Mononuclear cell (primary cell): ENCODE measurements around the gene SH3D19. TPM values are rescaled to one million over a fixed set of nuclear protein-coding genes. Genes with fewer than 3 reads are reported as not detected.
"Not testable (repeated sequence)": the region's sequence is repeated elsewhere in the genome, so short reads cannot be mapped to it uniquely, and the experiment has no call there.

Experiments used
- H3K27me3 ChIP-seq: 2 replicates; pipeline ENCODE4 v1.6.0; 2011; ENCODE audit warnings: low read length, control low read depth; ENCODE audit not compliant: insufficient read depth
- H3K4me1 ChIP-seq: 2 replicates; pipeline ENCODE4 v1.5.1; 2011; ENCODE audit warnings: mild to moderate bottlenecking, low read length, control low read depth; ENCODE audit not compliant: insufficient read depth
- H3K4me3 ChIP-seq: 2 replicates; pipeline ENCODE4 v1.5.1; 2011; ENCODE audit warnings: mild to moderate bottlenecking, low read length, moderate library complexity
- H3K9me3 ChIP-seq: 2 replicates; pipeline ENCODE4 v1.5.1; 2011; ENCODE audit warnings: low read depth, mild to moderate bottlenecking, control low read depth, low read length
- total RNA-seq: library from RNA; depleted of rRNA; stranded (reverse); fragments of >200 nt; gene quantifications from one replicate; pipeline ENCODE4 v1.2.3, GENCODE V29; 2012

The SH3D19 gene
- total RNA-seq, 1 donor, result not detected

DNA sequence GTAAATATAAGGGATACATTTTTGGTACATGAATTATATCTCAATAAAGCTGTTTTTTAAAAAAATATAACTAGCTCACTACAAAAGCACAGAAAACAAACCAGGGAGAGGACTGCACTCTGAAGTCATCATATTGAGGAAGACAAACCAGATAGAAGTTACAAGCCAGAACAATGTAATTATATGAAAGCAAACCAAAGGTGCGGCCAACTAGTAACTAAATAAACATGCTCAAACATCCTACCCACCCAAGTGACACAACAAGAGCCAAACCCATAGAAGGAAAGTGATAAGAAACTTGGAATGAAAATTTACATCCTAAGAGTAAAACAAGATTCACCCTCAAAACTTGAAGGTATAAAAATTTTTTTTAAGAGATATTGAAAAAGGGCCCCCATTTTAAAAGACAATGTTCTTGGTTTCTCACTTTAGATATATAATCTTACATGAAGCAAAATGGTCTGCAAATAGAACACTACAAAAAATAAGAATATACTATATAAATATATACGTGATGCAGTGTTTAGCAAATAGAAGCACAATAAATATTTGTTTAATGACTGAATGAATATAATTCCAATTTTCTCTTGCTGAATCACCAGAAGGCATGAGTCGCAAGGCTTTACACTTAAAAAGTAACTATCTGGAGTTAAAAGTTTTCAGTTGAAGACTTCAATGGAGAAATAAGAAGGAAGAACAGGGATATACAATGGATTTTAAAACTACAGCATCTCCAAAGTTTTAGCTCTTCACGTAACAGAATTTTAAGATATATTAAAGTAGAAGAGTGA, 4.0 kb upstream of the SH3D19 start:
- peaks cover 5% of the 10 kb centered on the region for H3K4me1 ChIP-seq
- no peak overlapping the region for H3K4me3 ChIP-seq
- H3K9me3 ChIP-seq, result no peaks in the 10 kb centered on the region
- H3K27me3 ChIP-seq, result peaks cover 34% of the 10 kb centered on the region

DNA sequence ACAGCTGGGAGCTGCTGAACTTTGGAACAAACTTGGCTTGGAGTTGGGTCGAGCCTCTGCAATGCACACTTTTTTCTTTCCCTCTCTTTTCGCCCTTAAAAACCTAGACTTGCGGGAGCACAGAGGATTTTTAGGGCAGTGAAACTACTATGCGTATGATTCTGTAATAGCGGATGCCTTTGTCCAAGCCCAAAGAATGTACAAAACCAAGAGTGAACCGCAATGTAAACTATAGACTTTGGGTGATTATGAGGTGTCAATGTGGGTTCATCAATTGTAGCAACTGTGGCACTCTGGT, 493 bp upstream of the SH3D19 start:
- Histone ChIP-seq H3K4me1 (peaks cover 5% of the 10 kb centered on the region), H3K9me3 (no peaks in the 10 kb centered on the region), H3K4me3 (no peak overlapping the region), H3K27me3 (peaks cover 66% of the 10 kb centered on the region)

DNA sequence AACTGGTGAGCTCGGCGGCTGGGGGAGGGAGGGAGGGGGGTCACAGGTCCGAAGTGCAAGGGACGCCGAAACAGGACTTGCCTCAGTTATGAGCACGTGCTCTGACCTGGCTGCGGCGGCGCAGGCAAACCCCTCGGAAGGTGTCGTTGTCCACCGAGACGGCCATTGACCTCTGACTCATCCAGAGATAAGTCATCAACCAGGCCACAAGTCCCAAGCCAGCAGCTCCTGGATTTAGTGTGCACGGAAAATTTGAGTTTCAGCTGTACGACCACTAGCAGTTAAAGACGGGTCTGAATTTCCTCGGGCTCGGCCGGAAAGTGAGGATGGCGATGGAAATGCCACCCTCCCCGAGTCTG, 674 bp downstream of the SH3D19 start:
- no peak overlapping the region for H3K4me3 ChIP-seq

DNA sequence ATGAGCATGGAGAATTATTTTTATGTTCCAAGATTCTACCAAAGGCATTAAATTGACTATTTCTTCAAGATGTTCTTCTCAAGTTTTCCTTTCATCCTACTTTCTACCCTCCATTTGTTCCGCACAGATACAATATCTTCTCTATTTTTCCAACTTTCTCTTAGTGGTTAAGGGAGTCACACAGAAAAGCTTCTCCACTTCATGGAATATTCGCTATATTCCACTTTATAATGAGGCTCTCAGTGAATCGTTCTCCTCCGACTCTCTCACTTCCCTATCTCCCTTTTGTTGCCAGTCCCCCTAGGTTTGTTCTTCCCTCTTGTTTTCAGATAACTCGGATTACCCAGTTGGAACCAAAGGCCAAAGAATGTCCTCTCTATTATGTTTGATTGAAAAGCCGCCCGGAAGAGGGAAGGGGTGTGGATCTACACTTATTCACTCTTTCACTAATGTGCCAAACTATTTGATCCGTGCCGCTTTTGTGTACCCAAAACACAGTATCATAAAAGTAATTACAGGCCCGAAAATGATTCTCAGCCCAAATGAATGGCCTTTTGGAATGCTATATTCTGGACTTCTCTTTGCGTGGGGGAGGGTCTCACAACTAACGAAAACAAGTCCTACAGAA, 1.2 kb downstream of the SH3D19 start:
- Histone ChIP-seq H3K4me3 (no peak overlapping the region), H3K27me3 (peaks cover 63% of the 10 kb centered on the region)

More for the DNA sequence above, 674 bp downstream of the SH3D19 start:
- Histone ChIP-seq H3K27me3 (peaks cover 63% of the 10 kb centered on the region), H3K9me3 (no peaks in the 10 kb centered on the region), H3K4me1 (peaks cover 5% of the 10 kb centered on the region)

DNA sequence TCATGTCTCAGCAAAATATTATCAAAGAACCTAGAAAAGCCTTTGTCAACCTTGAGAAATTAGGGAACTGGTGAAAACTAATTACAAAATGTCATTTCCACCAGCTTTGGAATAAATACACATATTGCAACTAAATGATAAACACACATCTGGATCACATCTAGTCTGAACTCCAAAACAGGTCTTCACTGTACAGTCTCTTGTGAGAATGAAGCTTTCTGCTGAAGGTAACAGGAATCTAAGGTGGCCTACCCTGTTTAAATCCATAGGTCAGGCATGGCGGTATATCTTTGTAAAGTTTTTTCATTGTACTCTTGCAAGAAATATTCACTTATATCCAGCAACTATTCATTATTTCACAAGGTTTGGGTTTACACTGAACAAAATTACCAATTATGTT, 1.7 kb downstream of the SH3D19 start:
- Histone ChIP-seq H3K27me3 (peaks cover 63% of the 10 kb centered on the region), H3K4me3 (no peak overlapping the region), H3K9me3 (no peaks in the 10 kb centered on the region), H3K4me1 (peaks cover 5% of the 10 kb centered on the region)

More for the DNA sequence above, 1.2 kb downstream of the SH3D19 start:
- peaks cover 5% of the 10 kb centered on the region for H3K4me1 ChIP-seq
- no peaks in the 10 kb centered on the region for H3K9me3 ChIP-seq

DNA sequence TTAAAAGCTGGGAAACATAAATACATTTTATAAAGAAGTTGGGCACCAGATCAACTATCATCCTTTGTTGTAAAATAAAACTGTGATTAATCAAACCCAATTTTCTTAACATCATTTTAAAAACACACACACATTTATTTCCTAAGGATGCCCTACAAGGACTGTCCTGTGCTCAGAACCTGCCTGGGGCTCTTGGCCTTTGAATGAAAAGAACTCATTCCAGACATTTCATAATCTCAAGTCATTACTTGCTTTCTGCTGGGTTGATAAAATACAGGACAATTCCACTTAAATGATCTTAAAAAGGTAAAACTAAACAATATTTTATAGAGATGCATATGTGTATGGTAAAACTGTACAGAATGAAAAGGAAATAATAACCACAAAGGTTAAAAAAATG, 2.8 kb downstream of the SH3D19 start:
- peaks cover 58% of the 10 kb centered on the region for H3K27me3 ChIP-seq
- H3K9me3 ChIP-seq, result no peaks in the 10 kb centered on the region
- peaks cover 5% of the 10 kb centered on the region for H3K4me1 ChIP-seq
- H3K4me3 ChIP-seq, result no peak overlapping the region

DNA sequence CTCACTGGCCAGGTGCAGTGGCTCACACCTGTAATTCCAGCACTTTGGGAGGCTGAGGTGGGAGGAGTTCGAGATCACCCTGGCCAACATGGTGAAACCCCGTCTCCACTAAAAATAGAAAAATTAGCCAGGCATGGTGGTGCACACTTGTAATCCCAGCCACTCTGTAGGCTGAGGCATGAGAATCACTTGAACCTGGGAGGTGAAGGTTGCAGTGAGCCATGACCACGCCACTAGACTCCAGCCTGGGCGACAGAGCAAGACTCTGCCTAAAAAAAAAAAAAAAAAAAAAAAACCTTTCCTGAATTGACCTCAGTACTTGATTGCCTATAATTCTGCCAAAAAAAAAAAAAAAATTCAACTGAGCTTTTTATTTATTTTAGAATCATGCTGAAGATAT, 3.2 kb downstream of the SH3D19 start:
- not testable (repeated sequence) for H3K4me3 ChIP-seq
- H3K27me3 ChIP-seq, result peaks cover 54% of the 10 kb centered on the region

DNA sequence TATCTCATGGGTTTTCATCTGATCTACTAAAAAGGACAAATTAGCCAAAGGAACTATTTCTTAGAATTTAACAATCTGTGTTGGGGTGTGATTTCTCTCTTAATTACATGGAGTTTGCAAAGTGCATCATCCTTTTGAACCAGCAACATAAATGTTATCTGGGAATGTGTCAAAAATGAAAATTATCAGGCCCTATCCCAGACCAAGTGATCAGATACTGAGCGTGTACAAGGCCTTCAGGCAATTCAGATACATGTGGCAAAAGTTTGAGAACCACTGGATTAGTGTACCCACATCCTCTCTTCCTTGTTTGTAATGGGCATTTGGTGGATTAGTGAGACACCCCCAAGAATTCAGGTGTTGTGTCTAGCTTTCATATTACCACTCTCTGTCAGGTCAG, 3.8 kb downstream of the SH3D19 start:
- Histone ChIP-seq H3K9me3 (no peaks in the 10 kb centered on the region), H3K4me1 (peaks cover 5% of the 10 kb centered on the region), H3K27me3 (peaks cover 49% of the 10 kb centered on the region), H3K4me3 (no peak overlapping the region)

More for the DNA sequence above, 3.2 kb downstream of the SH3D19 start:
- not testable (repeated sequence) for H3K4me1 ChIP-seq, H3K9me3 ChIP-seq

DNA sequence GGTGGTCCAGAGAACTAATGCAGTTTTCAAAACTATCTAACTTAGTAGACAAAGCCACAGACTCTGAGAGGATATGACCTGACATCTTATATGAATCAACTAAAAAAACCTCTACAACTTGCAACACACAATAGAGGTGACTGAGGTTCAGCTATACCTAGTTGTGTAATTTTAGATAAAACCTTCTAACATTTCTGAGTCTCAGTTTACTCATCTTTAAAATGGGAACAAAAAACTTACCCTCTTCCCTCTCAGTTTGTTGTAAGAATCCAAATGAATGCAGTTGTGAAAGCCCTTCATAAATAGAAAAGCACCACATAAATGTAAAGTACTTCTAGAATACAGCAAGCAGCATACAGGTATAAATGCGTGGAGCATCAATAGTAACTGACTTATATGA, 5.9 kb downstream of the SH3D19 start:
- H3K4me3 ChIP-seq, result no peak overlapping the region

DNA sequence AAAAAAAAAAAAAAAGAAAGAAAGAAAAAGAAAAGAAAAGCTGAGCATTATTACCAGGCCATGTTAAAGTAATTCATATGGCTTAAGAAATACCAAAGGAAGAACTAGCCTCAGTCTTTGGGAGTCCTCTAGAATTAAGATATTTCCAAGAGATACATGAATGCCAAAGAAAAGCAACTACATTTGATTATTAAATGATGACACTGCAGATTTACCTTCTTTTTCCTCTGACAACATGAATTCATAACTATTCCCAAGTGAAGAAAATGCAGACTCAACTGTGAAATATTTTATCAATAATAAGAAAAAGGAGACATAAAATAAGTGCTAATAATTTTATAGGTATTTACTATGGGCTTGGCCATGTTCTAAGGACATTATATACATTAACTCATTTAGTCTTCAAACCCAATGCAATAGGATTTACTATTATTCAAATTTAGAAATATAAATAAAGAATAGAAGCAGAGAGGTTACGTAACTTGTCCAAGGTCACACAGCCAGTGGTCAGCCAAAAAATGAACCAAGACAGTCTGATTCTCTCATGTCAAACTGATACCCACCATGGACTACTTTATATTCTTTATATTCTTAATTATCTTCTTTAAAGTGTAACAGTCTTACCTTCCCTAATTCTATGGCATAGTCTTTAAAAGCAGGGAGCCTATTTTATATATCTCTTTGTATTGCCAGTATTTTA, 6.9 kb downstream of the SH3D19 start:
- Histone ChIP-seq H3K4me3 (no peak overlapping the region), H3K9me3 (no peaks in the 10 kb centered on the region), H3K4me1 (no peaks in the 10 kb centered on the region), H3K27me3 (peaks cover 22% of the 10 kb centered on the region)

More for the DNA sequence above, 5.9 kb downstream of the SH3D19 start:
- H3K27me3 ChIP-seq, result peaks cover 33% of the 10 kb centered on the region
- no peaks in the 10 kb centered on the region for H3K4me1 ChIP-seq
- H3K9me3 ChIP-seq, result no peaks in the 10 kb centered on the region

DNA sequence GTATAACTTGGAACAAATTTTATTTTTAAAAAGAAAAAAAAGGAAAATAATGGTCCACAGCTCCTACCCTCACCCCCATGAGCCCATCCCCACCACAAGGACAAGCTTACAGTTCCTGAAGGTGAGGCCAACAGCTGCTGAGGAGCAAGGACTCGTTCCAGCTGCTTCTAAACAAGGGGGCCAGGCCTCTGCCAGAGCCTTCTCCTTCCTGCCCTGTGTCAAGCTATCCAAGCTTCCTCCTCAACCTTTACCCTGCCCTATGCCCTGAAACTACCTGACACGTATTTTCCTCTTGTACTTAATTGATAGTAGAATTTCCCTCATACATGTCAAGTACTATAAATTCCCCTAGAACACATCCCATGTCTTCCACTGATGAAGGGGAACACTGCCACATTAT, 8.8 kb downstream of the SH3D19 start:
- Histone ChIP-seq H3K4me3 (no peak overlapping the region), H3K9me3 (no peaks in the 10 kb centered on the region), H3K27me3 (peaks cover 6% of the 10 kb centered on the region), H3K4me1 (no peaks in the 10 kb centered on the region)

DNA sequence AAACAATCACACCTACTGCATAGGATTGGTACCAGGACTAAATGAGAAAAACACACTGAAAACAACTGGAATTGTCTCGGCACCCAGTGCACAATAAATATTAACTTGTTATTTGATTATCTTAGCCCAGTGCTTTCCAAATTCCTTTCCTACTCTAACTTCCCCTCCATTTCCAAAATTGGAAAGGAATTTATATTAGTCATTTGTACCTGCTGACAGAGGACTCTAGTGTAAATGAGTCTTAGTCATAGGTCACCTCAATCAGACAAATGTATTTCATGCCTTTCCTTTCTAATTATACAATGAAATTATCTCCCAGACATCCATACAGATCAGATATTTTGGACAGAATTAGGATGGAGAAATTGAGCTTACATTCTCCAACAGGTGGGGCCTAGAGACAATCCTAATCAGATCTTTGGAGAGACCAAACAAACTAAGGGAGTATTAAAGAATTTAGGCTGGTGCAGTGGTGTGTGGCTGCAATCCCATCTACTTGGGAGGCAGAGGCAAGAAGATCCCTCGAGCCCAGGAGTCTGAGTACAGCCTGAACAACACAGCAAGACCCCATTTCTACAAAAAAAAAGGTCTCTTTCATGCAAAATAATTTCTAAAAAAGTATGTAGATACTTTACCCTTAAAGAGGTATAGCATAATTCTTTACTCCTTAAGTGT, 10.1 kb downstream of the SH3D19 start:
- H3K9me3 ChIP-seq, result no peaks in the 10 kb centered on the region
- no peaks in the 10 kb centered on the region for H3K27me3 ChIP-seq
- no peak overlapping the region for H3K4me3 ChIP-seq

DNA sequence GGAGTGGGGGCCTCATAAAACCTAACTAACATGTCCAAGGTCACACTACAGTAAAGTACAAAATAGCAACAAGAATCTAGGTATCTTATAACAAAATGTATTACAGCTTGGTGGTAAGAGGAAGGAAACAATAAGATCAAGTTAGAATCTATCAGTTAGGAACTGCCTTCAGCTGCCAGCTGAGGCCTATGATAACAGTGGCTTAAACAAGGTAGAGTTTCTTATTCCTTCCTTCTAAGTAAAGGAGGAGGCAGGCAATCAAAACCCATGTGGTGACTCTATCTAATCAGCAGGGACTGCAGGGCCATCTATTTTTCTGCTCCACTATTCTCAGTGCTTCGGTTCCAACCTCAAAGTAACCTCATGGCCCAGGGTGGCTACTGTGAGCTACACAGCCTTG, 10.9 kb downstream of the SH3D19 start:
- Histone ChIP-seq H3K27me3 (no peaks in the 10 kb centered on the region), H3K4me1 (no peaks in the 10 kb centered on the region), H3K9me3 (no peaks in the 10 kb centered on the region), H3K4me3 (no peak overlapping the region)

More for the DNA sequence above, 10.1 kb downstream of the SH3D19 start:
- H3K4me1 ChIP-seq, result no peaks in the 10 kb centered on the region

DNA sequence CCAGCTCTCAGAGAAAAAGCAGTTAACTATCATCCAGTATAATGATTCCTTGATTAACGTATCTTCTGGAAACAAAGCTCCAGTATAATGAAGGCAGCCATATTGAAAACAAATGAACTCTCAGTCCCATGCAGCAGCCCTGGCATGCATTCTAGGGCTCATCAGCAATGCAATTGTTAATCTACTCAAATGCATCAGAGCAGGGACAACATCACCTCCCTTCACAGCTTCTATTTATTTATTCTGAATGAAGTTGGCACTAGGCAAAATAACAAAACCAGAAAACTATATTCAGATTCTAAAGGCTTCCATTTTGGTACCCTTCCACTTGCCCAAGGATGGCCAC, 11.4 kb downstream of the SH3D19 start:
- Histone ChIP-seq H3K4me3 (no peak overlapping the region), H3K9me3 (no peaks in the 10 kb centered on the region), H3K4me1 (no peaks in the 10 kb centered on the region), H3K27me3 (no peaks in the 10 kb centered on the region)

DNA sequence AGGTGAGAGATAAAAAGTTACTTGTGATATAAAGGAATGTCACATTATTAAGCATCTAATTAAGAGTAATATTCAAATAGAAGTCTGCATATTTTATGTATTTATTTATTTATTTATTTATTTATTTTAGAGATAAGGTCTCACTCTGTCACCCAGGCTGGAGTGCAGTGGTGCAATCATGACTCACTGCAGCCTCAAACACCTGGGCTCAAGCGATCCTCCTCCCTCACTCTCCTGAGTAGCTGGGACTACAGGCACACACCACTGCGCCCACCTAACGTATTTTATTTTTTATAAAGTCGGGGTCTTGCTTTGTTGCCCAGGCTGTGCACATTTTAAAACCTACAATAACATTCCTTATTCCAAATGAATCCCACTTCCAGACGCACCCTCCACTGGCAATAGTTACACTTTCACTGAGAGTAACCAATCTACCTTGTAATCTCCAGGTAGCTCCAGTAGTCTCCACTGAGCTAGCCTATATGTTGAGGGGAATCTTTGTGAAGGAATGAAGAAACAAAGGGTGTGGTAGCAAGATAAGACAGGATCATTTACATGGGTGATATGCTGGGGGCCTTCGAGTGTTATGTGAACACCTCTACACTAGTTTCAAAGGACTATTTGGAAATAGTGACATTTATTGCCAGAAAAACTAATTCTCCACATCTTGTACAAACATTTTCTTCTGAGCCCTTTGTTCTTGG, 11.9 kb downstream of the SH3D19 start:
- Histone ChIP-seq H3K4me1 (no peaks in the 10 kb centered on the region), H3K27me3 (no peaks in the 10 kb centered on the region), H3K9me3 (no peaks in the 10 kb centered on the region), H3K4me3 (no peak overlapping the region)
